HL-60 (cell line): ENCODE data around the gene SSBP4.

ENCODE experiments used
- GABPA ChIP-seq: IDR thresholded peaks from 2 replicates; pipeline ENCODE4 v1.6.1; 2012; ENCODE audit warnings: low read depth
- POLR2AphosphoS5 ChIP-seq: IDR thresholded peaks from 2 replicates; pipeline ENCODE4 v1.6.1; 2012; ENCODE audit warnings: low read depth
- SPI1 ChIP-seq: IDR thresholded peaks from 2 replicates; pipeline ENCODE4 v1.6.1; 2012; ENCODE audit warnings: low read depth, mild to moderate bottlenecking, borderline replicate concordance
- TF ChIP-seq, protein P1 (sequence below): IDR thresholded peaks from one replicate; pipeline ENCODE4 v1.5.1; 2011; ENCODE audit warnings: low read length, control low read depth, inconsistent platforms; ENCODE audit not compliant: insufficient read depth
- TF ChIP-seq, protein P2 (sequence below): IDR thresholded peaks from 2 replicates; pipeline ENCODE4 v1.6.1; 2012; ENCODE audit warnings: low read depth; ENCODE audit not compliant: insufficient replicate concordance

GRCh38 chr19:18390065-18390907, 28.9 kb upstream of the SSBP4 start:
- TF ChIP-seq, protein P1, sequence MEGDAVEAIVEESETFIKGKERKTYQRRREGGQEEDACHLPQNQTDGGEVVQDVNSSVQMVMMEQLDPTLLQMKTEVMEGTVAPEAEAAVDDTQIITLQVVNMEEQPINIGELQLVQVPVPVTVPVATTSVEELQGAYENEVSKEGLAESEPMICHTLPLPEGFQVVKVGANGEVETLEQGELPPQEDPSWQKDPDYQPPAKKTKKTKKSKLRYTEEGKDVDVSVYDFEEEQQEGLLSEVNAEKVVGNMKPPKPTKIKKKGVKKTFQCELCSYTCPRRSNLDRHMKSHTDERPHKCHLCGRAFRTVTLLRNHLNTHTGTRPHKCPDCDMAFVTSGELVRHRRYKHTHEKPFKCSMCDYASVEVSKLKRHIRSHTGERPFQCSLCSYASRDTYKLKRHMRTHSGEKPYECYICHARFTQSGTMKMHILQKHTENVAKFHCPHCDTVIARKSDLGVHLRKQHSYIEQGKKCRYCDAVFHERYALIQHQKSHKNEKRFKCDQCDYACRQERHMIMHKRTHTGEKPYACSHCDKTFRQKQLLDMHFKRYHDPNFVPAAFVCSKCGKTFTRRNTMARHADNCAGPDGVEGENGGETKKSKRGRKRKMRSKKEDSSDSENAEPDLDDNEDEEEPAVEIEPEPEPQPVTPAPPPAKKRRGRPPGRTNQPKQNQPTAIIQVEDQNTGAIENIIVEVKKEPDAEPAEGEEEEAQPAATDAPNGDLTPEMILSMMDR, result no peak
- TF ChIP-seq, protein P2, sequence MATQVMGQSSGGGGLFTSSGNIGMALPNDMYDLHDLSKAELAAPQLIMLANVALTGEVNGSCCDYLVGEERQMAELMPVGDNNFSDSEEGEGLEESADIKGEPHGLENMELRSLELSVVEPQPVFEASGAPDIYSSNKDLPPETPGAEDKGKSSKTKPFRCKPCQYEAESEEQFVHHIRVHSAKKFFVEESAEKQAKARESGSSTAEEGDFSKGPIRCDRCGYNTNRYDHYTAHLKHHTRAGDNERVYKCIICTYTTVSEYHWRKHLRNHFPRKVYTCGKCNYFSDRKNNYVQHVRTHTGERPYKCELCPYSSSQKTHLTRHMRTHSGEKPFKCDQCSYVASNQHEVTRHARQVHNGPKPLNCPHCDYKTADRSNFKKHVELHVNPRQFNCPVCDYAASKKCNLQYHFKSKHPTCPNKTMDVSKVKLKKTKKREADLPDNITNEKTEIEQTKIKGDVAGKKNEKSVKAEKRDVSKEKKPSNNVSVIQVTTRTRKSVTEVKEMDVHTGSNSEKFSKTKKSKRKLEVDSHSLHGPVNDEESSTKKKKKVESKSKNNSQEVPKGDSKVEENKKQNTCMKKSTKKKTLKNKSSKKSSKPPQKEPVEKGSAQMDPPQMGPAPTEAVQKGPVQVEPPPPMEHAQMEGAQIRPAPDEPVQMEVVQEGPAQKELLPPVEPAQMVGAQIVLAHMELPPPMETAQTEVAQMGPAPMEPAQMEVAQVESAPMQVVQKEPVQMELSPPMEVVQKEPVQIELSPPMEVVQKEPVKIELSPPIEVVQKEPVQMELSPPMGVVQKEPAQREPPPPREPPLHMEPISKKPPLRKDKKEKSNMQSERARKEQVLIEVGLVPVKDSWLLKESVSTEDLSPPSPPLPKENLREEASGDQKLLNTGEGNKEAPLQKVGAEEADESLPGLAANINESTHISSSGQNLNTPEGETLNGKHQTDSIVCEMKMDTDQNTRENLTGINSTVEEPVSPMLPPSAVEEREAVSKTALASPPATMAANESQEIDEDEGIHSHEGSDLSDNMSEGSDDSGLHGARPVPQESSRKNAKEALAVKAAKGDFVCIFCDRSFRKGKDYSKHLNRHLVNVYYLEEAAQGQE, result no peak
- TF ChIP-seq POLR2AphosphoS5 (no peak), SPI1 (no peak), GABPA (no peak)
